ENCODE data around the gene TBC1D9B. TPM values are rescaled to one million over a fixed set of nuclear protein-coding genes. Genes with fewer than 3 reads are reported as not detected.
A peak's percentile ranks its signal among the peaks of the same experiment; 100 is the strongest.

TBC1D9B gene
- total RNA-seq, 6 experiments from 2014 or later: 64.6 to 90.7 (median 73.4) TPM

DNA sequence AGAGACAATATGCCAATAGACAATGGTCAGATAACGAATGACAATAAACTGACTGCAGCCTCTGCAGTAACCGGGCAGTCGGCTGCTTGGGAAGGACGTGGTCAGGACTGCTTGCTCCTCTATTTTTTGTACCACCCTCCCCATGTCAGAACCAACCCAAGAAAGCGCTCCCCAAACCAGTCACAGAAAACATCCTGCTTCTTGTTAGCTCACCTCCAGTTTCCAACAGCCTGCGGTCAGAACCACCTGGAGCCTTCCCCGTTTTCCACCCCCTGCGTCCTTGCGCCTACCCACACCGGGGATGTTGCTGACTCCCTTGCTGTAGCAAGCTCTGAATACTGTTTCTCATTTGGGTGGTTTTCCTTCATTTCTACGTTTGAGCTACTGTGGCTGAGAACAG lies 47.4 kb downstream of the TBC1D9B start:
- TF ChIP-seq, protein P1, sequence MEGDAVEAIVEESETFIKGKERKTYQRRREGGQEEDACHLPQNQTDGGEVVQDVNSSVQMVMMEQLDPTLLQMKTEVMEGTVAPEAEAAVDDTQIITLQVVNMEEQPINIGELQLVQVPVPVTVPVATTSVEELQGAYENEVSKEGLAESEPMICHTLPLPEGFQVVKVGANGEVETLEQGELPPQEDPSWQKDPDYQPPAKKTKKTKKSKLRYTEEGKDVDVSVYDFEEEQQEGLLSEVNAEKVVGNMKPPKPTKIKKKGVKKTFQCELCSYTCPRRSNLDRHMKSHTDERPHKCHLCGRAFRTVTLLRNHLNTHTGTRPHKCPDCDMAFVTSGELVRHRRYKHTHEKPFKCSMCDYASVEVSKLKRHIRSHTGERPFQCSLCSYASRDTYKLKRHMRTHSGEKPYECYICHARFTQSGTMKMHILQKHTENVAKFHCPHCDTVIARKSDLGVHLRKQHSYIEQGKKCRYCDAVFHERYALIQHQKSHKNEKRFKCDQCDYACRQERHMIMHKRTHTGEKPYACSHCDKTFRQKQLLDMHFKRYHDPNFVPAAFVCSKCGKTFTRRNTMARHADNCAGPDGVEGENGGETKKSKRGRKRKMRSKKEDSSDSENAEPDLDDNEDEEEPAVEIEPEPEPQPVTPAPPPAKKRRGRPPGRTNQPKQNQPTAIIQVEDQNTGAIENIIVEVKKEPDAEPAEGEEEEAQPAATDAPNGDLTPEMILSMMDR (IDR thresholded peaks at IDR 0.05): no peak
- peak overlapping the region; percentile 64 for H3K4me3 Mint-ChIP-seq
- H3K9me3 Mint-ChIP-seq: no peaks in the 10 kb centered on the region
- peaks cover 32% of the 10 kb centered on the region for H3K36me3 Mint-ChIP-seq (ENCODE audit: low read depth)
- H3K27ac Mint-ChIP-seq: peak overlapping the region; percentile 63; the same call in 1 of the 2 replicates
- DNase-seq: no peak
- H3K27me3 Mint-ChIP-seq (ENCODE audit: insufficient read depth): peaks cover 4% of the 10 kb centered on the region
- peaks cover 24% of the 10 kb centered on the region for H3K4me1 Mint-ChIP-seq (ENCODE audit: low read depth)

DNA sequence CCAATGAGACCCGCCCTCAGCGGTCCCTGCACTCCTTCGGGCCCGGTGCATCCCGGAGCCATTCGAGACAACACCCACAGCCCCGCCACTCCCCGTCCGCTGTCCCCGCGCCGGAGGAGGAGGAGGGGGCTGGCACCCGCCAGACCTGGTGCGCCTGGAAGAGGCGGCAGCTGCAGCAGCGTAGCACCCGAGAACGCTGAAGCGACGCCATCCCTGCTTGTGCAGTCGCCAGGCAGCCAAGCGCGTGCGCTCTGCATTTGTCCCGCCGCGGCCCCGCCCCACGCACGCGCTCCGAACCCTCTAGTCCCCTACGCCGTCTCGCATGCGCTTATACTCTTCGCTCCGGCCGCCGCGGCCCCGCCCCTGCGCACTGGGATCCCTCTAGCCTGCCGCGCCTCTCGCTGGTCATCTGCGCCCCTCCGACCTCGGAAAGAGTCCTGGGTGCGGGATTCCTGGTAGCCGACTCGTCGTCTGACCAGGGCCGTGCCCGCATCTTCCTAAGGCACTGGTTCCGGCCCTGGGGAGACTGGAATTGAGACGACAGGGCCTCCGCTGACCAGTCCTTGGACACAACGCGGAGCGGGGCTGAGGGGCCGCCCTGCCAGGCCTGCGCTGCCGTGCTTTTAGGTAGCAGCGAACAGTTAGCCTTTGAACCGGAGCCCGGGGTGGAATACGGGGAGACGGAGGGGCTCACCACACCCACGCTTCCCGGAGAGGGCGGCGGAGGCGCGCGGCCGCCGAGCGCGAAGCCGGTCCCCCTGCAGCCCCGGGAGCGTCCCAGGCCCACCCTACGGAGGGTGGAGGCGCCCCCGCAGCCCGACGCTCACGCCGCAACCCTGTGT lies 48.9 kb downstream of the TBC1D9B start, which contains the start of gene MRNIP:
TSS of gene MRNIP (minus strand) at position 232 of the 842 bp plus-strand sequence. CDS start at position 211, 21 bp downstream.
- H3K4me1 Mint-ChIP-seq (ENCODE audit: low read depth): peaks cover 24% of the 10 kb centered on the region
- H3K4me3 Mint-ChIP-seq: peak within 1 kb of the TSS; percentile 98
- H3K9me3 Mint-ChIP-seq: no peaks in the 10 kb centered on the region
- peak within 1 kb of the TSS; percentile 88 for H3K27ac Mint-ChIP-seq
- peak; percentile 89 for DNase-seq
- TF ChIP-seq, protein P1 (IDR thresholded peaks at IDR 0.05): no peak
- H3K27me3 Mint-ChIP-seq (ENCODE audit: insufficient read depth): peaks cover 4% of the 10 kb centered on the region
- peaks cover 21% of the 10 kb centered on the region; the same call in 1 of the 2 replicates for H3K36me3 Mint-ChIP-seq (ENCODE audit: low read depth)

DNA sequence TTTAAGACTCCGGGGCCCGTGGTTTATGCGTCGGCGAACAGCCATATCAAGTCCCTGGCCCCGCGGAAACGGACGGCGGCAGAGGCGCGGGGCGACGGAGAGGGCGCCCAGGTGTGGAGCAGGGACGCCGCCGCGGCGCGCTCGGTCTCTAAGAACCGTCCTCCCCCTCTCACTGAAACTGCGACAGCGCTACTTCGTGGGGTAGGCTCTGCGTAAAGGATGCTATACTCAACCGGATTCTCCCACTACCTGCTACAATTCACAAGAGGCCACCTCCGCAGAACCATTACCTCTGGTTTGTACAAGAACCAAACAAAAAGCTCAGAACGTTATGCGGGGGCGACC lies 49.5 kb downstream of the TBC1D9B start:
- Mint-ChIP-seq H3K27me3 (ENCODE audit: insufficient read depth) (peaks cover 4% of the 10 kb centered on the region), H3K27ac (peak overlapping the region; percentile 88), H3K4me1 (ENCODE audit: low read depth) (peaks cover 24% of the 10 kb centered on the region), H3K36me3 (ENCODE audit: low read depth) (peaks cover 16% of the 10 kb centered on the region; the same call in 1 of the 2 replicates), H3K9me3 (no peaks in the 10 kb centered on the region), H3K4me3 (peak overlapping the region; percentile 98)
- TF ChIP-seq, protein P1 (IDR thresholded peaks at IDR 0.05): no peak
- DNase-seq: no peak

DNA sequence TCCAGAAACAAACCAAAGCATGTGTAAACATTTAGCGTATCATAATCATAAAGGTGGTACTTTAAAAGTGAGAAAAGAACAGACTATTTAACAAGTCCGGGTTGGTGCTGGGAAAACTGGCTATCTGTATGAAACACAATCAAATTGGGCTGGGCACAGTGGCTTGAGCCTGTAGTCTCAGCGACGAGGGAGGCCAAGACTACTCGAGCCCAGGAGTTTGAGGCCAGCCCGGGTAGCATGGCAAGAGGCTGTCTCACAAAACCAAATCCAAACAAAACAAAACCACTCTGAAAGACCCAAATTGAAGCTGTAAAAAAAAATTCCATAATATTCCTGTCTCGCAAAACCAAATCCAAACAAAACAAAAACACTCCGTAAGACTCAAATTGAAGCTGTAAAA lies 53.3 kb downstream of the TBC1D9B start:
- Mint-ChIP-seq H3K36me3 (ENCODE audit: low read depth) (no peaks in the 10 kb centered on the region; the same call in 1 of the 2 replicates), H3K27ac (no peak overlapping the region), H3K9me3 (no peaks in the 10 kb centered on the region), H3K27me3 (ENCODE audit: insufficient read depth) (peaks cover 2% of the 10 kb centered on the region; the same call in 1 of the 2 replicates), H3K4me3 (no peak overlapping the region), H3K4me1 (ENCODE audit: low read depth) (peaks cover 11% of the 10 kb centered on the region)
- no peak for DNase-seq
- TF ChIP-seq, protein P1 (IDR thresholded peaks at IDR 0.05): no peak

DNA sequence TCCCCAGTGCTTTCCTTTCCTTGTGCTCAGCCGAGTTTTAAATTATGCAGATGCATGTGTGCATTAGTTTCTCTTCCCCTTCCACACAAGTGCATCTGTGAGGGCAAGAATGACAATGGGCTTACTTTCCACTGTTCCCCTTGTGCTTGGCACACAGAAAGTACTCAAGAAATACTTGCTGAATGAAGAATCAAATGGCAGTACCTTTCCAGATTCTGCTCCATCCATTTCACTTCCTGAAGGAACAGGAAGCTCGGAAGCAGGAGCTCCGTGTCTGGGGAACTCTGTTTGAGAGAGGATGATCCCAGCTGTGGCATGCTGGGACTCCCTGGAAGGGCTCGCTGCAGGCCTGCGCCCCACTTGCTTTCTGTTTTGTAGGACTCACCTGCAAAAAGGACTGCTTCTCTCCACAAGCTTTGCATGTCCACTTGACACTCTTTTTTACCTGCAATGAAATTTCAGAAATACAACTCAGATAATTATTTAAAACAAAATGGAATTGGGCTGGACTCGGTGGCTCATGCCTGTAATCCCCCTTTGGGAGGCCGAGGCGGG lies 54.6 kb downstream of the TBC1D9B start:
- no peak for DNase-seq
- Mint-ChIP-seq H3K4me1 (ENCODE audit: low read depth) (peaks cover 9% of the 10 kb centered on the region), H3K36me3 (ENCODE audit: low read depth) (no peaks in the 10 kb centered on the region; the same call in 1 of the 2 replicates), H3K27me3 (ENCODE audit: insufficient read depth) (no peaks in the 10 kb centered on the region), H3K4me3 (no peak overlapping the region), H3K27ac (no peak overlapping the region; the same call in 1 of the 2 replicates), H3K9me3 (no peaks in the 10 kb centered on the region)
- TF ChIP-seq, protein P1 (IDR thresholded peaks at IDR 0.05): no peak

Measured in HFFc6 (cell line).